ENCODE results near the gene PPP2R2D.

DNA sequence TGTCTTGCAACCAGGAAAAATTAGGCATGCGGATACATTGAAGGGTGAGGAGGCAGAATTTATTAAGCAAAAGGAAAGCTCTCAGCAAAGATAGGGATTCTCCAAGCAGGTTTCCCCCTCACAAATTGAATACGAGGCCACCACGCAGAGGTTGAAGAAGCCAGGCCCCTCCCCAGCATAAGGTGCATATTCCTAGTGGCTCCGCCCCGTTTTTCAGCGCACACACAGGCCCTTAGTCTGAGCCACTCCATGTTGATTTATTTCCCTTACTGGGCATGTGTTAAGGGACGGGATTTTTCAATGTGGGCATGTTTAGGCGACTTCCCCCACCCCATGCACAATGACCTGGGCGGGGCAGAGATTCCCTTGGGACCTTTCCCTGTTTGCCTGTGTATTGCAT lies 24.9 kb downstream of the PPP2R2D start:
- TF ChIP-seq EZH2 (IDR thresholded peaks at IDR 0.05) (no peak), POLR2AphosphoS5 (IDR thresholded peaks at IDR 0.05; ENCODE audit: borderline replicate concordance, low read depth, low read length) (no peak)
